T-helper 2 cell (primary cell): ENCODE data around the gene ISM1.

Experiments
- DNase-seq, 5 experiments: peaks; one replicate each; pipeline versions ENCODE4 v3.0.0 to v3.0.0-alpha.2; 2012 to 2022
- total RNA-seq, 2 donors: gene quantifications; one replicate each; lab custom pipeline; 2026; lab: John Stamatoyannopoulos, UW

Gene ISM1
- 3.7 to 7.0 reads per million in 2 donors for total RNA-seq

DNA sequence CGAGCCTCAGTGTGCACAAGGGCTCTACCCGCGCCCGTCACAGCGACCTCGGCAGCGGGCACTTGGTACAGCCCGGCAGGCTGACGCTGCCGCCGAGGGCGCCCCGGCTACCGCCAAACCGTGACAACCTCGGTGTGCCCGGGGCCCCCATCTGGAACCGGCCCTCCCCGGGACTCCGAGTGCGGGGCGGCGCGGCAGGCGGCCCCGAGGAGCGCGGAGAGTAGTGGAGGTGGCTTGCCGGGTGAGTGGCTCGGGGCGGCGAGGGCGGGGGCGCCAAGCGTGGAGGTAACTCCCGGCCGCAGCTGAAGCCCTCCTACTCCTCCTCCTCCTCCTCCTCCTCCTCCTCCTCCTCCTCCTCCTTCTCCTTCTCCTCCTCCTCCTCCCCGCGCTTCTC, at the start of gene ISM1:
Gene ISM1, plus strand, starts transcription at position 371 of the 394 bp plus-strand sequence. CDS start 503 bp downstream, outside the sequence.
- peak in 4 of 5 experiments; percentile 7 to 20 (median 12) for DNase-seq

DNA sequence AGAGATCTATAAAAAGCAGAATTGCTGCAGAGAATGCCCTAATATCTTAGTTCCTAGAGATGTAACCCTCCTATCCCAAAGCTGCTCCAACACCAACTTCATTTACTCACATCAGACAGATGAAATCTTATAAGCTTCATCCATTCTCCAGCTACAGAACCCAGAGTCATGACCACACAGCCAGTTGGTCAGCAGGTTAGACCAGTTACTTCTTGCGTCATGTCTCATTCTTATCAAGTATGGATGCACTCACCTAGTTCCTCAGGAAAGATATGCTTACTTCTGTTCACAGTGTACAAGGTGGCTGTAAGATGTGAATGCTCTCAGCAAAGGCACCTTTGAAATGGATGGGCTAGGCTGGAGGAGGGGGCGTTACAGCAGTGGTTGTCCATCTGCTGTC, 47.9 kb upstream of the ISM1 start:
- no peak for DNase-seq

DNA sequence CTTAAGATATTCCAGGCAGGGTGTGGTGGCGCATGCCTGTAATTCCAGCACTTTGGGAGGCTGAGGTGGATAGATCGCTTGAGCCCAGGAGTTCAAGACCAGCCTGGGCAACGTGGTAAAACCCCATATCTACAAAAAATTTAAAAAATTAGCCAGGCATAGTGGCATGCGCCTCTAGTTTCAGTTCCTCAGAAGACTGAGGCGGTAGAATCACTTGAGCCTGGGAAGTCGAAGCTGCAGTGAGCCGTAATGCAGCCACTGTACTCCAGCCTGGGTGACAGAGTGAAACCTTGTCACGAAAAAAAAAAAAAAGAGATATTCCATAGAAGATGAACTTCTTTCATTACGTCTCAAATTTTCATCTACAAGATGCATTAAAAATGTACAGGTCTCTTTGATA, 46.7 kb upstream of the ISM1 start:
- DNase-seq: no peak

DNA sequence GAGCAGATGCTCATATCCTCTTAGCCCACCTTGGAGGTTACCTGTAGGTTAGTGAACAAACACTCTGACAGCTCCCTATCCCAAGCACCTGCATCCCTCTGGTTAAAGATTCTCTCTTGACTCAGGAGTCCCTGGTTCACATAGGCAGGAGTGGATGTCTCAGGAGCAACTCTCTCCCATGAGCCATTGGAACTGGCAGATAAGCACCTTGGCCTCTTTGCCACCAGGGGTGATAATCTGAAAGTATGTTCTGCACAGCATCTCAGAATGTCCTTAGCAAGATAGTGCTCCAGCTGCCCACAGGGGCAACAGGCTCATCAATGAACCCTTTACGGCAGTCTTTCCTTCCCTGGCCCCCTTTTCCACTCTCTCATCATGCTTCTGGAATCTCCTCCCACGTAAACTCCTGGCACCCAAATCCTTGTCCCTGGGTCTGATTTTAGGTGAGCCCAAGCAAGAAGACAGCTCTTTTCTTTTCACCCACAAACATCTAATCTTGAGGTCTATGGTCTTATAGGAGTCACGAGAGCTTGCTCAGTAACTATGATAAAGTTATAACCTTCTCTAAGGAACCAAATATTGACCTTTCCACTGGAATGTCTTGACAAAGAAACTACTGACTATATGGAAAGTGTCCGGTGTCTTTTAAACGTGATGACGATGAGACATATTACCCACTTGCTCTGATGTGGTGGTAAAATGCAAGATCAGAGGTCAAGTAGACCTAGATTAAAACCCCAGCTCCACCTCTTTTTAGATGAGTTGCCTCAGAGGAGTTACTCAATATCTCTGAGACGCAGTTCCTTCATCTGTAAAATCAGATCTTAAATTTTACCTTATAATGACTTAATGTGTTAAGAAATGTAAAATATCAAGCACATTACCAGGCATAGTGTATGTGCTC, 39.8 kb upstream of the ISM1 start:
- DNase-seq: no peak

DNA sequence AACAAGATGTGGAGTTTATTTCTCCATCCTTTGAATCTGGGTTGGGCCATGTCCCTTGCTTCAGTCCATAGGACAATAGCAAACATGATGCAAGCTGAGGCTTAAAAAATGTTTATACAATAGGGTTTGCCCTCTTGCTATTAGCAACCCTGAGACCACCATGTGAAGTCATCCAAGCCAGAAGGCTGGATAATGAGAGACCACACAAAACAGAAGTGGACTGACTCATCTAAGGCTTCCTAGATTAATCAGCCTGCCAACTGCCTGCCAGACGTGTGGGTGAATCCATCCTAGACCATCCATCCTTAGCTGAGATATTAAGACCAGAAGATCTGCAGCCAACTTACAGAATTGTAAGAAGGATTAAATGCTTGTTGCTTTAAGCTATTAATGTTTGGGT, 38.1 kb upstream of the ISM1 start:
- DNase-seq: peak in 1 of 5 experiments; percentile 33

DNA sequence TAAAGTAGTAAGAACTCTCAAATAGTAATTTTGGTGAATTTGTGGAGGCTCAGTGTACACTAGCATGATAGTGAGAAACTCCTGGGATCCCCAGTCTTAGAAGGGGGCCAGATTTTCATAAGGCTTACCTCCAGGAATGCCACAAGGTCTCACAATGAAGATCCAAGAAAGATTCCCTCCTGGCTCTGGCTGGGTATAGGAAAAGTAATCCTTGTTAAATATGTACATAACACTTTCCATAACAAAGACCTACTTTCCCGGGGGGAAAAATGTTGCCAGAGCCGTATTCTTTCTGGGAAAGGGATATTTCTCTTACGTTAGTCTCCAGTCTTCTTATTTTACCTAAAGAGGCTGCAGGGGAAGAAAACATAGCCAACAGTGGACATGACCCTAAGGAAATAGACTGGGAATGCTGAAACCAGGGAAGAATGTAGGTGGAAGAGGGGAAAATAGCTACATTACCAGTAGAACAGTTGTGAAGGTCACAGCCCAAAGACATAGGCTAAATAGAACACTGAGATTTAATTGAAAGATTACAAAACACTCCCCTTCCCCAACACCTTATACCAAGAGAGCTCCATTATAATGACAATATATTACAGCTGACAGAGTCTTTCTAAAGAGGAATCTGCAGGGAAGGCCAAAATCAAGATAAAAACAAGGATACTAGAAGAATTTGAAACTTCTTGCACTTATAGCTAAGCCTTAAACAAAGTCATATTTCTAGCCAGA, 34.9 kb upstream of the ISM1 start:
- no peak for DNase-seq

DNA sequence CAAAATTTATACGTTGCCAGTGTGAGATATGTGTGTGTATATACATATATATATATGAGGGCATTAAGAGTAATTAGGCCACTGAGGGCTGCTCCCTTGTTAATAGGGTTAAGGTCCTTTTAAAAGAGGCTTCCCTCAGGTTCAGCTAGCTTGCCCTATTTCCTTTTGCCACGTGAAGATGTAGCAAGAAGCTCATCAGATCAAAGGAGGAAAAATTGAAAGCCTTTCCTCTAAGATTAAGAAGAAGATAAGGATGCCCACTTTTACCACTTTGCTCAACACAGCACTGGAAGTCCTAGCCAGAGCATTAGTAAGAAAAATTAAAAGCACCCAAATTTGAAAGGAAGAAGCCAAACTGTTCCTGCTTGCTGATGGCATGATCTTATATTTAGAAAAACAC, 33.2 kb upstream of the ISM1 start:
- no peak for DNase-seq

DNA sequence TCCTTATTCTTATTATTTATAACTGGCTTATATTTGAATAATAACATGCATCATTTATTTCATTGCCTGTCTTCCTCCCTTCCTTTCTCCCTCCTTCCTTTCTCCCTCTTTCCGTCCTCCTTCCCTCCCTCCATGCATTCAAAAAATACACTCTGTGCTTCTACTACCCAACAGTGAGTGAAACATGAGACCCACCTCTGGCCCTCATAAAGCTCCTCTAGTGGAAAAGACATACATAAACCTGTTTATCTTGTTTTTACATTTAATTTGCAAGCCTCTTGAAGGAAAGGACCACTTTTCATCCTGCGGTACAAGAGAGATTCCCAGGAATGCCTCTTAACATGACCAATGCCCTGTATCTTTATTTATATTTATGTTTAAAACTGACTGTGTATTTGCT, 21.8 kb upstream of the ISM1 start:
- DNase-seq: no peak

DNA sequence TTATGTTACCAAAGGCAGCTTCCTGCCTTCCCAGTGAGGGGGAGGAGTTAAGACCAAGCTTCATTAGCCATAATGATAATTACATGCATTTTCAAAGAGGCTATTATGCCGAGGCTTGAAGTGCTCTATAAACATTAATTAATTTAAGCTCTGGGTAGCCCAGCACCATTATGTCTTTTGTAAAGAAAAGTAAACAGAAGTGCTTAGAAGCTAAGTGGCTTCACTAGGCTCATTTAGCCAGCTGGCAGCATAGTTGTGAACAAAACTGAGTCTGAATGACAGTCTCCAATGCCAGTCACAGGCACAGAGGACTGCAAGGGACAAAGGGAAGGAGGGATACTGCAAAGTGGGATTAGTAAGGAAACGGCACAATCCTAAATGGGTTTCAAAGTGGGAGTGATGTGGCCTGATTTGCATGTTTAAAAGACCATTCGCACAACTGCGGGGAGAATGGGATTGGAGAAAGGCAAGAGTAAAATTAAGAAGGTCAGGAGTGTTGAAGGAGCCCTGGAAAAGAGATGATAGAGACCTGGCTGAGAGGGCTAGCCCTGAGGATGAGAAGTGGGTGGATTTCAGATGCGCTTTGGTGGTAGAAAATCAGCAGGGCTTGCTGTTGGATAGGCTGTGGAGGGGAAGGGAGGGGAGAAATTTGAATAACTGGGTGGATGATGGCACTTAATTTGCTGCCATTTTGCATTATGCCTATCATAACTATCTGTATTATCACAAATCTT, 20.1 kb upstream of the ISM1 start:
- no peak for DNase-seq

DNA sequence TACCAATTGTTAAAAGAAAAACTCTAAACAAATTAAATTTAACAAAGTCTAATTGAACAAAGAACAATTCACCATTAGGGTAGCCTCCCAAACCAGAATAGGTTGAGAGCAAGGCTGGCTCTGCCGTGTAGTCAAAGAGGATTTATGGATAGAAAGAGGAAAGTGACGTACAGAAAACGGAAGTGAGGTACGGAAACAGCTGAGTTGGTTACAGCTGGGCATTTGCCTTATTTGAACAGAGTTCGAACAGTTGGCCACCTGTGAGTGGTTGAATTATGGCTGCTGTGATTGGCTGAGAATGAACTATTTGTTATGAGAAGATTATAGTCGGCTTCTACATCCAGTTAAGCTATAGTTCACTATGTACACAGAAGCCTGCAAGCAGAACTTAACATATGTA, 18.5 kb upstream of the ISM1 start:
- no peak for DNase-seq

DNA sequence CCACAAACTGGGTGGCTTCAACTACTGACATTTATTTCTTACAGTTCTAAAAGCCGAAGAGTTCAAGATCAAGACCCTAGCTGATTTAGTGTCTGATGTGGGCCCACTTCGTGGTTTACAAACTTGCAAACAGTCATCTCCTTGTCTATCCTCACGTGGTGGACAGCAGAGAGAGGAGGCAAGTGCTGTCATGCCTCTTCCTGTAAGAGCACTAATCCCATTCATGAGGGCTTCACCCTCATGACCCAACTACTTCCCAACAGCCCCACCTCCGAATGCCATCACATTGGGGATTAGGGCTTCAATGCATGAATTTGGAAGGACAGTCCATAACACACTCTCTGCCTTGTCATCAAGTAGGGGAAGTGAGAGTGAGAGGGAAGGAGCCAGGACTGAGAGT, 15.6 kb upstream of the ISM1 start:
- DNase-seq: no peak

DNA sequence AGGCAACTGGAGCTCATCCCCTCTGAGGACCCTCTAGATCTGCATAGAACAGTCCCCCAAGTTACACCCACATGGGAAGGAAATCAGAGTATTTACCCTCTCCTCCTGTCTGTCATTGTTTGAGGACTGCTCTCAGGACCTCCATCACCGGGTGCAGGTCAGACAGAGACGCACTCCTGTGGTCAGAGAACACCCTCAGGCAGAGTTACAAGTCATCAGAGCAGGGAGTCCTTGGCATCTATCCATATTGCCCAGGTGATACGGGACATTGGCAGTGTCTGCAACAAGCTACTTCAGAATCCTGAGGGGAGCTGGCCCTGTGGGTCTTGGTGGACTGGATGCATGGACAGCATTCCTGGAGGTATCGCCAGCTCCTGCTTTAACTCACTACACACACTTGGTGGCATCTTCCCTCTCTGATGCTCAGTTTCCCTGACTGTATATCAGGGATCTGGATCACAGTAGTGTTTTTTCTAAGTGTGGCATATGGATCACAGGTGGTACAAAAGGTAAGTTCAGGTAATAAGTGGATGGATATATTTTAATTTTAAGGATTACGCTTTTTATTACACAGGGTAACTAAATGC, 15.1 kb upstream of the ISM1 start:
- no peak for DNase-seq

DNA sequence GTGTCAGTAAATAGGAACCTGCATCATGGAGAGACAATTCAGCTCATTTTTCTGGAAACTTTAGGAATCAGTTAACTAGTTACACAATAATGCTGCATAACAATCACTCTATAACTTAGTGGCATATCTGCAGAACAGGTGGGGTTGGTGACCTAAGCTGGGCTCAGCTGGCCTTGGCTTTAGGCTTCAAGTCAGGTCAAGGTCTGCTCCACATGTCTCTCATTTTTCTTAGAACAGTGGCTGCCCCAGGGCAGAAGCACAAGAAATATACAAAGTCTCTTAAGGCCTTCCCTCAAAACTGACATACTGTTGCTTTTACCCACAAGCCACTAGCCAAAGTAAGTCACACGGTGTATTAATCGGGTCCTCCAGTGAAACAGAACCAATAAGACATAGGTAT, 14.1 kb upstream of the ISM1 start:
- DNase-seq: no peak

DNA sequence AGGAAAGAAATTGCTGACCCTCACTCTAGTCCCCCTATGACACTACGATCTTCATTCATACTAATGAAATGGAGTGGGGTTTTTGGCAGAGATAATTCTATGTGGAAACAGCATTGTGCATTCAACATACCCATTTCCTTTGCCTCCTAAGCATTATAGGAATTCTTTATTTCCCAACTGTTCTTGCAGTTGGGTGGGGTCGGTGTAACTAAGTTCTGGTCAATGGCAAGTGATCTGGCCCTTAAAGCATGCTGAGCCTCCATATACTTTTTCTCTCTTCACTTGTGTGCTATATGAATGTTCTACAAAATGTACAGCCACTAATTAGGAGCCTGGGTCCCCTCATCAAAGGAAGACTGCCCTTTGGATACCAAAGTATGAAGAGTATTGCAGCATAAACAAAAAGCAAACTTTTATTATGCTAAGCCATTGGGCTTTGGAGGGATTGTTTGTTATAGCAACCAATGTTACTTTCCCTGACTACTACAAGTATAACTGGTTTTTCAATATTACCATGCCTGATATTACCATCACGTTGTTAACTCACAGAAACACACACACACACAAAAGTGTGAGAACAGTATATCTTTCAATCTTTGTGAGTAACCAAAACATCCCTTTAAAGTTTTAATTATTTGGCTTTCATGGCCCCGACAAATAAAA, 9.0 kb upstream of the ISM1 start:
- no peak for DNase-seq

DNA sequence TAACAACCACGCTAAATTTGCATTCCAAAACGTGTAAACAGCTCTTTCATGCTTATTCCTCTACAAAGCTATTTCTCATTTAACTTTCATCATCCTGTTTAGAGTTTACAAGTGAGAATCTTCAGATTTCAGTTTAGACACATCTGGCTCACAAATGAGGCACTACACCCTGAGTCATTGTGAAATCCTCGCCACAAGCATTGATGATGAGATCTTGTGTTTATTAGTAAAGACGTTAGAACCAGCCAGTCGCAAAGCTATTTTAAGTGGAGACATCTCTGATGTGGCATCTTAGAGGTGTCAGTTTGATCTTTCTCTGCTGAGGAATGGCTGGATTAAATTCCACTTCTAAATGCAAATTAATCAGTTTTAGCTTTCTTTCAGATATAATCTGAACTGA, 8.3 kb upstream of the ISM1 start:
- peak in 1 of 5 experiments; percentile 81 for DNase-seq

DNA sequence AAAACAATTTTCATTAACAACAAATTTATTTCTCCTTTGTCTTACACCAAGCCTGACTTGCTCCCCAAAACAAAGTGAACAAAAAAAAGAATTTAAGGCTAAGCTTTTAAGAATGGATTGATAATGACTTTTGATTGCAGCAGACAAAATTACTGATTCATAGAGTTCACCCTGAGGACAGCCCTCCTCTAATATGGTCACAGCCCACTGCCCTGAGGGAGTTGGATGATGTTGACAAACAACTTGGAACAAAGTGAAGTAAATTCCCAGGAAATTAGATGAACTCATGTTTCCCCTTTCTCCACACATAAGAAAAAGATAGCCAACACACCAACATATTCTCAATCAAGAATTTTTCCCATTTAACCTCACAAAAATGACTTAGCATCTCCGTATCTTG, 7.7 kb upstream of the ISM1 start:
- DNase-seq: no peak

DNA sequence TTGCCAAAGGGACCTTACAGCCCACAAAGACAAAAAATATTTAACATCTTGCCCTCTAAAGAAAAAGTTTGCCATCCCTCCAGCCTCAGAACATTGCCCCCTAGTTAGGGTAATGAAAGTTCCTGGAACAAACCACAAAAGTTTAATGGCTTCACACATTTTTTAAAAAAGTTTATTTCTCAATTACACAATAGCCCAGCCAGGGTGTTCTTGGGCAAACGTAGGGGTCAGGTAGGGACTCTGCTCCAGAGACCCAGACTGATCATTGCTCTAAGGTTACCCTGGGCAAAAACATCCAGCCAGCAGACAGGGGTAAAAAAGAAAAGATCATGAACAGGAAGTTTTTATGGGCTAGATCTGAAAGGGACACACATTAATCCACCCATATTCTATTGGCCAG, 4.5 kb upstream of the ISM1 start:
- no peak for DNase-seq

DNA sequence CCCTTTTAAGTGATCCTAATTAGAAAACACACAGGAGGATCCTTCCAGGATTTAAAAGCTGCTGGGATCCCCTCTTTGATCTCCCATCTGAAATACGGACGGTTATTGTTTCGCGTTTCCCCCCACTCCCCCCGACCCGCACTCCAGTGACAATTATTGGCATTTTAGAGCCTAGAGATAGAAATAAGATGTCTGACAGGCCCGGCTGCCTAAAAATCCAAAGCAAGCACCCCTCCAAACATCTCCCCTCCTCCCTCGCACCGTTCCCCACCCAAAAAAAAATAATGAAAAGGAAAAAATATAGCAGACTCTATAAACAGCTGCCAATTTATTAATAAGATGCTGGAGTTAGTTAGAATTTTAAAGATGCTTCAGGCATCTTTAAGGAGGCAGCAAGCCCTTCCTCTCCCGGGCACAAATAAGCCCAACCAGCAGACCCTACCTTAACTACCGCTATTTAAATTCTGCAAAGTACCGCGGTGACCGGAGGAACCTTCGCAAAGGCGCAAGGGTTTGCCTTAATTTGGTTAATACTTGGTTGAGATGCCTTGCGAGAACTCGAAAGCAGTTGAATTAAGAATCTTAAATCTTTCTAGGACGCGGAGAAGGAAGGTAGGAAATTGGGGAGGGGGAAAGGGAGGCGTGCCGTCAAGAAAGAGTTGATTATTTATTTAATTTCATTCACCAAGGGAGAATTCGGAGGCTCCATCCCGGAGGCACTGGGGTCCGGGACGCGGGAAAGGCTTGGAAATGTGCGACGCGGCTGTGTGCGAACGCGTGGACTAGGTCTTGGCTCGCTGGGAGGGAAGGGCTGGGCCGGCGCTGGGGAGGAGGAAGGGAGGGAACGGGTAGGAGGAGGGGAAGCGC, 1.5 kb upstream of the ISM1 start:
- no peak for DNase-seq

DNA sequence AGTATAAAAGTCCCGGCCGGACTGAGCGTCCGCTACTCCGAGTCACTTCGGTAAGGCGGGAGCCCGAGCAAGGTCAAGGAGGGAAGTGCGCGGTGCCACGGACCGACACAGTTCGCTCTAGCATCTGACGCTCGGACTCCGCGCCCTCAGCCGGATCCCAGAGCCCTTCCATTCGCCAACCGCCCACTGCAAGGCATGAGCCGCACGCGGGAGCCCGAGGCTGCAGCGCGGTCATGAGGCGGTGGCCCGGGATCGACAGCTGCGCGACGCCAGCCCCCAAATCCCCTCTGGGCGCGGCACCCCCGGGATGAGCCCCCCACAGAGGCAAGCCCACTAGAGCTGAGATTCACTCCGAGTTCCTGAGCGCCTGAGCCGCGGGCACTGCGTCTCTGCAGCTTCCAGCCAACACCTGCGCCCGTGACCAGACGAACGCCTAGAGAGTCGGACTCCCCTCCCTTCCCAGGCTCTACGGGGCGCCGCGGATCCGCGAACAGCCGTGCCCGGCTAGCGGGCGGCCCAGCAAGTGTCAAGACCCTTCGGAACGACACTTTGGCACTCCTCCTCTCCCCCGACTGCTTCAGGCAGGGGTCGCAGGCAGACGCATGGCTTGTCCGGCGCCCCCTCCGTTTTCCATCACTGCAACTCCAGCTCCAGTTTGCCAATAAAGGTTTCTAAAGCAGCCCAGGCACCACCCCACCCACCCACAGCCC, 725 bp upstream of the ISM1 start:
- DNase-seq: peak in 3 of 5 experiments; percentile 9 to 16 (median 9)

DNA sequence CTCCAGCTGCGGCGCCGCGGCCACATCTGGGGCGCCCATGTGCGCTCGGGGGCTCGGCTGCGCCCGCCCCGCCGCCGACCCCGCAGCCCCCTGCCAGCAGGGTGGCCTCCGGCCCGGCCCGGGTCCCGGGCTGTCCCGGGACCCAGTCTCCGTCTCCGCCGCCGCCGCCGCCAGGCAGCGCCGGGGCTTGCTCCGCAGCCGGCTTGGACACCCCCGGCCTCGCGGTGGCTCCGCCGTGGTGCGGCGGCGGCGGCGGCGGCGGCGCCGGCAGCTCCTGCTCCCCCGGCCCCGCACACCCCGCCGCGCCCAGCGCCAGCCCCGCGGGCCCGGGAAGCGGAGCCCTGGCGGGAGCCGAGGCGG, 219 bp downstream of the ISM1 start:
- DNase-seq: no peak
